ENCODE measurements around the gene NKAPD1. TPM values are rescaled to one million over a fixed set of nuclear protein-coding genes. Genes with fewer than 3 reads are reported as not detected.
A peak's percentile ranks its signal among the peaks of the same experiment; 100 is the strongest.

NKAPD1 gene
- polyA plus RNA-seq, 3 donors: 5.3 to 9.4 (median 7.7) TPM

DNA sequence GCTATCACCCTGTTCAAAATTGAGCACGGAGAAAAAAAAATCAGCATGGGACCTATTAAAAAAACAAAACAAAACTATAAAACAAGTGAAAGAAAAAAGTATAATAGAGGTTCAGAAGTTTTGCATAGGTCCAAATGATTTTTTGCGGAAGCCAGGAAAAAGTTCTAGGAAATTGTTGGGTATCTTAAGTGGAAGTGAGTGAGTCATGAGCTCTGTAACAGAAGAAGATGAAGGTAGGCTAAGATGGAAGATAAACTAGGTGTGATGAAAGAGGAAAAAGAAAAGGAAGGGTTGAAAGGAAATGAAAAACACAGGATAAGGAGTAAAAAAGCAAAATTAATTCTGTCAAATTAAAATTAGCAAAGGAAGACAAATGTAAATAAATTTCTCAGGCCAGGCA lies 40.4 kb downstream of the NKAPD1 start:
- Mint-ChIP-seq H3K4me3 (no peak overlapping the region), H3K9me3 (peaks cover 0 to 4% (median 0%) of the 10 kb centered on the region in 7 donors), H3K36me3 (peaks cover 3 to 4% of the 10 kb centered on the region in 2 donors), H3K27me3 (ENCODE audit: low read depth in 3 of 3) (peaks cover 0 to 2% (median 0%) of the 10 kb centered on the region in 3 donors), H3K4me1 (peaks cover 21% of the 10 kb centered on the region), H3K27ac (peak overlapping the region in 1 of 7 donors; percentile 21)
- intact Hi-C loops (cut with micrococcal nuclease): loop anchor here (5.0 to 10.0 kb wide), 2 partner anchors 63 to 170 kb away; partner anchors contain the start of gene BCO2 (in 2 of the 2)
- H3K4me1 ChIP-seq (ENCODE audit: control insufficient read depth in 1 of 2, insufficient read depth in 2 of 2, low read length in 2 of 2): peaks cover 13 to 16% of the 10 kb centered on the region in 2 donors
- WGBS (ENCODE audit: insufficient coverage): 100% methylated on average over 1 of the region's 2 CpGs
- no peaks in the 10 kb centered on the region for H3K79me2 ChIP-seq (ENCODE audit: insufficient read depth, low read length)
- H3K4me3 ChIP-seq (replicated peaks in 1 of 3; ENCODE audit: low read depth in 2 of 3, low read length in 3 of 3): no peak overlapping the region
- no peak overlapping the region for H3K27ac ChIP-seq (ENCODE audit: low read depth in 1 of 2, low read length in 2 of 2)
- H3K9ac ChIP-seq (ENCODE audit: insufficient read depth, low read length, poor library complexity, severe bottlenecking): no peak overlapping the region
- TF ChIP-seq, protein P1, sequence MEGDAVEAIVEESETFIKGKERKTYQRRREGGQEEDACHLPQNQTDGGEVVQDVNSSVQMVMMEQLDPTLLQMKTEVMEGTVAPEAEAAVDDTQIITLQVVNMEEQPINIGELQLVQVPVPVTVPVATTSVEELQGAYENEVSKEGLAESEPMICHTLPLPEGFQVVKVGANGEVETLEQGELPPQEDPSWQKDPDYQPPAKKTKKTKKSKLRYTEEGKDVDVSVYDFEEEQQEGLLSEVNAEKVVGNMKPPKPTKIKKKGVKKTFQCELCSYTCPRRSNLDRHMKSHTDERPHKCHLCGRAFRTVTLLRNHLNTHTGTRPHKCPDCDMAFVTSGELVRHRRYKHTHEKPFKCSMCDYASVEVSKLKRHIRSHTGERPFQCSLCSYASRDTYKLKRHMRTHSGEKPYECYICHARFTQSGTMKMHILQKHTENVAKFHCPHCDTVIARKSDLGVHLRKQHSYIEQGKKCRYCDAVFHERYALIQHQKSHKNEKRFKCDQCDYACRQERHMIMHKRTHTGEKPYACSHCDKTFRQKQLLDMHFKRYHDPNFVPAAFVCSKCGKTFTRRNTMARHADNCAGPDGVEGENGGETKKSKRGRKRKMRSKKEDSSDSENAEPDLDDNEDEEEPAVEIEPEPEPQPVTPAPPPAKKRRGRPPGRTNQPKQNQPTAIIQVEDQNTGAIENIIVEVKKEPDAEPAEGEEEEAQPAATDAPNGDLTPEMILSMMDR (IDR thresholded peaks at IDR 0.05): no peak
- no peaks in the 10 kb centered on the region for H3K36me3 ChIP-seq (replicated peaks in 1 of 2; ENCODE audit: control insufficient read depth in 1 of 2, insufficient read depth in 2 of 2, low read length in 2 of 2)
- H2AFZ ChIP-seq (ENCODE audit: insufficient read depth, low read depth, low read length, poor library complexity, severe bottlenecking): no peak overlapping the region
- H3K9me3 ChIP-seq (replicated peaks in 1 of 2; ENCODE audit: control insufficient read depth in 1 of 2, insufficient read depth in 1 of 2, low read length in 2 of 2): no peaks in the 10 kb centered on the region
- H3K4me2 ChIP-seq (replicated peaks; ENCODE audit: extremely low read depth, low read length, poor library complexity, severe bottlenecking): no peak overlapping the region
- H4K20me1 ChIP-seq (ENCODE audit: insufficient read depth, low read length): no peaks in the 10 kb centered on the region
- no peaks in the 10 kb centered on the region for H3K27me3 ChIP-seq (ENCODE audit: control insufficient read depth in 2 of 2, insufficient read depth in 2 of 2, low read length in 2 of 2)
- DNase-seq: no peak

DNA sequence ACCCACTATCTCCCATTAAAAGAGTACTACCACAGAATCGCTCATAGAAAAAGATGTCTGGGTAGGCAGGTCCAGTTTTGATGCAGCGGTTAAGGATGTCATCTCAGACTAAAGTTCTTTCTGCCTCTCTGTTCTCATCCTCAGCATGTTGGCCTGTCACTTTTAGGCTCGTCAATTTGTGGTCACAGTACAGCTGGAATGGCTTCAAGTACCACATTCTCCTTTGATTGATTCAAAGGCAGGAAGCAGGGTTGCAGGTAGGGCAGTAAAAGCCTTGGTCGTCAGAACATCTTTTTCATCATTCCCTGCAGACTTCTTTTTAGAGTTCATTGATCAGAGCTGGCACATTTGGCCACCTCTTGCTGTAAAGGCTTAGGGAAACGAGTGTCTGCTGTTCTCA lies 41.3 kb downstream of the NKAPD1 start:
- Mint-ChIP-seq H3K9me3 (peaks cover 0 to 4% (median 0%) of the 10 kb centered on the region in 7 donors), H3K27ac (no peak overlapping the region), H3K36me3 (peaks cover 0 to 2% of the 10 kb centered on the region in 2 donors), H3K4me3 (no peak overlapping the region), H3K4me1 (peaks cover 30% of the 10 kb centered on the region), H3K27me3 (ENCODE audit: low read depth in 3 of 3) (peaks cover 0 to 2% (median 0%) of the 10 kb centered on the region in 3 donors)
- intact Hi-C loops (cut with micrococcal nuclease): loop anchor here in 1 of 2 donors (10.0 kb wide), 1 partner anchor 169 kb away; no protein-coding TSS in a partner anchor
- Histone ChIP-seq H3K9ac (ENCODE audit: insufficient read depth, low read length, poor library complexity, severe bottlenecking) (no peak overlapping the region), H3K4me2 (replicated peaks; ENCODE audit: extremely low read depth, low read length, poor library complexity, severe bottlenecking) (no peak overlapping the region), H3K27ac (ENCODE audit: low read depth in 1 of 2, low read length in 2 of 2) (no peak overlapping the region), H3K36me3 (replicated peaks in 1 of 2; ENCODE audit: control insufficient read depth in 1 of 2, insufficient read depth in 2 of 2, low read length in 2 of 2) (no peaks in the 10 kb centered on the region), H3K4me3 (replicated peaks in 1 of 3; ENCODE audit: low read depth in 2 of 3, low read length in 3 of 3) (no peak overlapping the region), H3K79me2 (ENCODE audit: insufficient read depth, low read length) (no peaks in the 10 kb centered on the region), H2AFZ (ENCODE audit: insufficient read depth, low read depth, low read length, poor library complexity, severe bottlenecking) (no peak overlapping the region), H4K20me1 (ENCODE audit: insufficient read depth, low read length) (no peaks in the 10 kb centered on the region), H3K9me3 (replicated peaks in 1 of 2; ENCODE audit: control insufficient read depth in 1 of 2, insufficient read depth in 1 of 2, low read length in 2 of 2) (no peaks in the 10 kb centered on the region), H3K4me1 (ENCODE audit: control insufficient read depth in 1 of 2, insufficient read depth in 2 of 2, low read length in 2 of 2) (peaks cover 22 to 26% of the 10 kb centered on the region in 2 donors), H3K27me3 (ENCODE audit: control insufficient read depth in 2 of 2, insufficient read depth in 2 of 2, low read length in 2 of 2) (no peaks in the 10 kb centered on the region)
- 68% methylated on average over 3 of the region's 5 CpGs for WGBS (ENCODE audit: insufficient coverage)
- DNase-seq: no peak
- TF ChIP-seq, protein P1 (IDR thresholded peaks at IDR 0.05): no peak

All from CD14-positive monocyte (primary cell).